ENCODE results near the gene AP4E1.

GRCh38 chr15:50930792-50931191 lies 22.3 kb downstream of the AP4E1 start:
- TF ChIP-seq CTCF (conservative IDR thresholded peaks at IDR 0.05; ENCODE audit: low read length) (no peak), EZH2phosphoT487 (IDR thresholded peaks at IDR 0.05; ENCODE audit: borderline replicate concordance, low read depth, low read length) (no peak)

All from OCI-LY7 (cell line).